ENCODE results near the gene ICAM1.

DNA sequence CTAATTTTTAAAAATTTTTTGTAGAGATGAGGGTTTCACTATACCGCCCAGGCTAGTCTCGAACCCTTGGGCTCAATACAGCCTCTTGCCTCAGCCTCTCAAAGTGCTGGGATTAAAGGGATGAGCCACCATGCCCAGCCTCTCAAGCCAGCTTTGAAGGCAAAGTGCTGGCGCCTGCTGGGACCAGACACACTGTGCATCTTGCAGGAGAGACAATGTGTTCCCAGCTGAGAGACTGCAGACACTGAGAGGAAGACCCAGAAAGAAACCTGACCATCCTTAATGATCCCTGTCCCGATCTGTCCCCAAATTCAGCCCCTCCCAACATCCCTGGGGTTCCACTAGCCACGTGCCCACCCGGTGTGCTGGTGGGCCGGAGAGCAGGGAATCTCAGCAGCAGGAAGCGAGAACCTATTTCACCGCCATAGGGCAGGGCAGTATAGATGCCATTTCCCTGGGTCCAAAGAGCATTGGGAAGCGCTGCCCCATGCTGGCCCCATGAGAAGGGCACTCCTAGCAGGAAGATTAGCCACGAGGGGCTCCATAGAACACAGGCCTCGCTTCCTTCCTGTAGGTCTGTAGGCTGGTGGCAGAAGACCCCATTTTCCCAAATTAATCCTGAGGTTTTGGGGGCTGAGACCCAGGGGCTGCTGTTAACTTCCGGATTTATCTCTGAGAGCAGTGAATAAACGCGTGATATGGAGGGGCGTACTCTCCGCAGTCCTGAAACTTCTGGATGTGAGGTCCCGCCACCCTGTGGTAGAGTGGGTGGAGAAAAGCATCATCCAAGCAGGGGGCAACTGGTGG, 61.4 kb downstream of the ICAM1 start:
- TF ChIP-seq, protein P1, sequence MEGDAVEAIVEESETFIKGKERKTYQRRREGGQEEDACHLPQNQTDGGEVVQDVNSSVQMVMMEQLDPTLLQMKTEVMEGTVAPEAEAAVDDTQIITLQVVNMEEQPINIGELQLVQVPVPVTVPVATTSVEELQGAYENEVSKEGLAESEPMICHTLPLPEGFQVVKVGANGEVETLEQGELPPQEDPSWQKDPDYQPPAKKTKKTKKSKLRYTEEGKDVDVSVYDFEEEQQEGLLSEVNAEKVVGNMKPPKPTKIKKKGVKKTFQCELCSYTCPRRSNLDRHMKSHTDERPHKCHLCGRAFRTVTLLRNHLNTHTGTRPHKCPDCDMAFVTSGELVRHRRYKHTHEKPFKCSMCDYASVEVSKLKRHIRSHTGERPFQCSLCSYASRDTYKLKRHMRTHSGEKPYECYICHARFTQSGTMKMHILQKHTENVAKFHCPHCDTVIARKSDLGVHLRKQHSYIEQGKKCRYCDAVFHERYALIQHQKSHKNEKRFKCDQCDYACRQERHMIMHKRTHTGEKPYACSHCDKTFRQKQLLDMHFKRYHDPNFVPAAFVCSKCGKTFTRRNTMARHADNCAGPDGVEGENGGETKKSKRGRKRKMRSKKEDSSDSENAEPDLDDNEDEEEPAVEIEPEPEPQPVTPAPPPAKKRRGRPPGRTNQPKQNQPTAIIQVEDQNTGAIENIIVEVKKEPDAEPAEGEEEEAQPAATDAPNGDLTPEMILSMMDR (IDR thresholded peaks at IDR 0.05) = no peak
- TF ChIP-seq EZH2phosphoT487 (IDR thresholded peaks at IDR 0.05) = no peak
- TF ChIP-seq EZH2 (IDR thresholded peaks at IDR 0.05) = no peak

Data from neural progenitor cell (in vitro differentiated cells).